HL-60 (cell line): ENCODE data around the gene ACOXL.

Experiments used
- GABPA ChIP-seq: IDR thresholded peaks from 2 replicates; pipeline ENCODE4 v1.6.1; 2012; ENCODE audit warnings: low read depth
- POLR2AphosphoS5 ChIP-seq: IDR thresholded peaks from 2 replicates; pipeline ENCODE4 v1.6.1; 2012; ENCODE audit warnings: low read depth
- SPI1 ChIP-seq: IDR thresholded peaks from 2 replicates; pipeline ENCODE4 v1.6.1; 2012; ENCODE audit warnings: low read depth, mild to moderate bottlenecking, borderline replicate concordance
- TF ChIP-seq, protein P1 (sequence below): IDR thresholded peaks from one replicate; pipeline ENCODE4 v1.5.1; 2011; ENCODE audit warnings: low read length, control low read depth, inconsistent platforms; ENCODE audit not compliant: insufficient read depth
- TF ChIP-seq, protein P2 (sequence below): IDR thresholded peaks from 2 replicates; pipeline ENCODE4 v1.6.1; 2012; ENCODE audit warnings: low read depth; ENCODE audit not compliant: insufficient replicate concordance

DNA sequence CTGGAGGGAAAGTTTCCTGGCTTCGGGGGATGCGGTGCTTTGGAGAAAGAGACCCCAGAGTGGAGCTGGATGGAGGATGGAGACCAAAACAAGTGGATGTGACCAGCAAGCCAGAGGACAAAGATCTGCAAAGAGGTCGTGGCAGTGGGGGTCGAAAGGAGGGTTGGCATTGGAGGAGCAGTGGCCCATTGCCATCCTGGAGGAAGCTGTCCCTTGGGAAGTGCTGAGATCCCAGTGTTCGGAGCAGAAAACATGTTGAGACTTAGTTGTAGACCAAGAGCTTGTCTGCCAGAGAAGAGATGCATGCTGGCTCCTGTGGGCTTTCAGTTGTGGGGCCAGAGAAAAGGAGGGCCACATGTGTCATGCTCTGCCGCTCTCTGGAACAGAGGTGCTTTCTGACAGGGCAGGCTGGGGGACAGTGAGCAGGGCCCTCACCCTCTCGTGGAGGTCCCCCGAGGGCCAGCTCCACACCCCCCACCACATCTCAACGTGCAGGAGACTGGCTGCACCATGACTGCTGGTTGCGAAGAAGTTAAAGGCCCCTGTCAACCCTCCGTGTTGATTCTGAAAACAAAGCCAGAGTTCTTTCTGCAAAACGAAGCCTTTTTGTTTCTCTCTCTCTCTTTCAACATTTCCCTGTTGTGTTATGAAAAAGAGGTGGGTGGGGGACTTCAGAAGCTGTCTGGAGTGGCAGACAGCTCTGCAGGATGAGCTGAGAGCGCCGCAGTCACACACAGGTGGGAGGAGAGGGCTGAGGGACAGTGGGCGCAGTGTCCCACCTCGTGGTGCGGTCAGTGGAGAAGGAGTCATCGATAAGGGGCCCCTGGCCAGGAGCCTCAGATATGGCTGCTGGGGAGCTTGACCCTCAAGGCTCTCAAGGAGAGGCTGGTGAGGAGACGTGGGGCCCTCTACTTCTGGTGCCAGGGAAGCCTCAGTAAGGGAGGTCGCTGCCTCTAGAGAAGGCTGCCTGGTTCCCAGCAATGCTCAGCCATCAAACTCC is 310.7 kb downstream of the ACOXL start:
- TF ChIP-seq, protein P1, sequence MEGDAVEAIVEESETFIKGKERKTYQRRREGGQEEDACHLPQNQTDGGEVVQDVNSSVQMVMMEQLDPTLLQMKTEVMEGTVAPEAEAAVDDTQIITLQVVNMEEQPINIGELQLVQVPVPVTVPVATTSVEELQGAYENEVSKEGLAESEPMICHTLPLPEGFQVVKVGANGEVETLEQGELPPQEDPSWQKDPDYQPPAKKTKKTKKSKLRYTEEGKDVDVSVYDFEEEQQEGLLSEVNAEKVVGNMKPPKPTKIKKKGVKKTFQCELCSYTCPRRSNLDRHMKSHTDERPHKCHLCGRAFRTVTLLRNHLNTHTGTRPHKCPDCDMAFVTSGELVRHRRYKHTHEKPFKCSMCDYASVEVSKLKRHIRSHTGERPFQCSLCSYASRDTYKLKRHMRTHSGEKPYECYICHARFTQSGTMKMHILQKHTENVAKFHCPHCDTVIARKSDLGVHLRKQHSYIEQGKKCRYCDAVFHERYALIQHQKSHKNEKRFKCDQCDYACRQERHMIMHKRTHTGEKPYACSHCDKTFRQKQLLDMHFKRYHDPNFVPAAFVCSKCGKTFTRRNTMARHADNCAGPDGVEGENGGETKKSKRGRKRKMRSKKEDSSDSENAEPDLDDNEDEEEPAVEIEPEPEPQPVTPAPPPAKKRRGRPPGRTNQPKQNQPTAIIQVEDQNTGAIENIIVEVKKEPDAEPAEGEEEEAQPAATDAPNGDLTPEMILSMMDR: no peak
- TF ChIP-seq POLR2AphosphoS5: no peak
- TF ChIP-seq, protein P2, sequence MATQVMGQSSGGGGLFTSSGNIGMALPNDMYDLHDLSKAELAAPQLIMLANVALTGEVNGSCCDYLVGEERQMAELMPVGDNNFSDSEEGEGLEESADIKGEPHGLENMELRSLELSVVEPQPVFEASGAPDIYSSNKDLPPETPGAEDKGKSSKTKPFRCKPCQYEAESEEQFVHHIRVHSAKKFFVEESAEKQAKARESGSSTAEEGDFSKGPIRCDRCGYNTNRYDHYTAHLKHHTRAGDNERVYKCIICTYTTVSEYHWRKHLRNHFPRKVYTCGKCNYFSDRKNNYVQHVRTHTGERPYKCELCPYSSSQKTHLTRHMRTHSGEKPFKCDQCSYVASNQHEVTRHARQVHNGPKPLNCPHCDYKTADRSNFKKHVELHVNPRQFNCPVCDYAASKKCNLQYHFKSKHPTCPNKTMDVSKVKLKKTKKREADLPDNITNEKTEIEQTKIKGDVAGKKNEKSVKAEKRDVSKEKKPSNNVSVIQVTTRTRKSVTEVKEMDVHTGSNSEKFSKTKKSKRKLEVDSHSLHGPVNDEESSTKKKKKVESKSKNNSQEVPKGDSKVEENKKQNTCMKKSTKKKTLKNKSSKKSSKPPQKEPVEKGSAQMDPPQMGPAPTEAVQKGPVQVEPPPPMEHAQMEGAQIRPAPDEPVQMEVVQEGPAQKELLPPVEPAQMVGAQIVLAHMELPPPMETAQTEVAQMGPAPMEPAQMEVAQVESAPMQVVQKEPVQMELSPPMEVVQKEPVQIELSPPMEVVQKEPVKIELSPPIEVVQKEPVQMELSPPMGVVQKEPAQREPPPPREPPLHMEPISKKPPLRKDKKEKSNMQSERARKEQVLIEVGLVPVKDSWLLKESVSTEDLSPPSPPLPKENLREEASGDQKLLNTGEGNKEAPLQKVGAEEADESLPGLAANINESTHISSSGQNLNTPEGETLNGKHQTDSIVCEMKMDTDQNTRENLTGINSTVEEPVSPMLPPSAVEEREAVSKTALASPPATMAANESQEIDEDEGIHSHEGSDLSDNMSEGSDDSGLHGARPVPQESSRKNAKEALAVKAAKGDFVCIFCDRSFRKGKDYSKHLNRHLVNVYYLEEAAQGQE: no peak
- no peak for TF ChIP-seq GABPA
- no peak for TF ChIP-seq SPI1
